Medulla oblongata (tissue), 1 donor: ENCODE measurements around the gene ZKSCAN2.

Experiments
- DNase-seq: peaks from one replicate; pipeline ENCODE4 v3.0.0-alpha.2; 2015; ENCODE audit errors: extremely low spot score

Gene ZKSCAN2

DNA sequence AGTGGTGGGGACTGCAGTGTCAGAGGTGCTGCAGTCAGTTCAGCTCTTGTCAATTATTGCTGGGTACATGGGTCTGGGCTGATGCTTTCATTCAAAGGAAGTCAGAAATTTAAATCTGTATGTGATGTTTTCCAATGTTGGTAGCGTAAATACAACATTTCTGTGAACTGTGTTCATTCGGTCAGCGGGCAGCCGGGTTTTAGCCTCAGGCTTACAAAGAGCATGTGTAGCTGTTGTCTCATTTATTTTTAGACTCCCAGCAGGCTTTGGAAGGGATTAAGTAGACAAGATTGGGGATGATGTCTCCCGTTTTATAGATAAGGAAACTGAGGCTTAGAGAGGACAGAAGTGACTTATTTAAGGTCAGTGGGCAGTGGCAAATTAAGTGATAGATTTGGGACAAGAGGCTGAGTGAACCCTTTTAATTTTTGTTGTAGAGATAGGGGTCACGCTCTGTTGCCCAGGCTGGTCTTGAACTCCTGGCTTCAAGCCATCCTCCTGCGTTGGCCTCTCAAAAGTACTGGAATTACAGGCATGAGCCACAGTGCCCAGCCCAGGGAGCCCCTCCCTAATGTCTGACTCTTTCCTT, 32.8 kb downstream of the ZKSCAN2 start:
- DNase-seq = no peak

DNA sequence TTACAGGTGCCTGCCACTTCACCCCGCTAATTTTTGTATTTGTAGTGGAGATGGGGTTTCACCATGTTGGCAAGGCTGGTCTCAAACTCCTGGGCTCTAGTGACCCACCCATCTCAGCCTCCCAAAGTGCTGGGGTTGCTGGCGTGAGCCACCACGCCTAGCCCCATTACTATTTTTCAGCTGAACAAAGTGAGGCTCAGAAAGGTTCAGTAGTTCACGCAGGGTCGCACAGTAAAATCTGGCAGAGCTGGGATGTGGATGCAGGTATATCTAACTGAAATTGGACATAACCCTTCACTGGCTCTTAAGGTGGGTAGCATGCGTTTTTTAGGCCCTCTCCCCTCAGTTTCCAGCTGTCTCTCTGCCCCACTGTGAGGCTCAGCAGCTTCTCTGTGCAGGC, 33.7 kb downstream of the ZKSCAN2 start:
- DNase-seq = no peak

GRCh38 chr16:25222959-25223358, 34.7 kb downstream of the ZKSCAN2 start:
- DNase-seq = no peak

GRCh38 chr16:25219070-25219737, 38.4 kb downstream of the ZKSCAN2 start:
- no peak for DNase-seq

GRCh38 chr16:25217921-25218320, 39.7 kb downstream of the ZKSCAN2 start:
- no peak for DNase-seq

DNA sequence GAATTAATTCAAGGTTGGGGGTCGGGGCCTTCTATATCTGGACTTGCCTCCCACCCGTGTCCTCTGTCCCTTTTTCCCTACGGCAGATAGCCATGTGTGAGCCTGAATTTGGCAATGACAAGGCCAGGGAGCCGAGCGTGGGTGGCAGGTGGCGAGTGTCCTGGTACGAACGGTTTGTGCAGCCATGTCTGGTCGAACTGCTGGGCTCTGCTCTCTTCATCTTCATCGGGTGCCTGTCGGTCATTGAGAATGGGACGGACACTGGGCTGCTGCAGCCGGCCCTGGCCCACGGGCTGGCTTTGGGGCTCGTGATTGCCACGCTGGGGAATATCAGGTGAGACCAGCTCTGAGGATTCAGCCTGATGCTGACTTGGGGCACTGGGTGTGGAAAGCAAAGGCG, 40.5 kb downstream of the ZKSCAN2 start:
- no peak for DNase-seq

DNA sequence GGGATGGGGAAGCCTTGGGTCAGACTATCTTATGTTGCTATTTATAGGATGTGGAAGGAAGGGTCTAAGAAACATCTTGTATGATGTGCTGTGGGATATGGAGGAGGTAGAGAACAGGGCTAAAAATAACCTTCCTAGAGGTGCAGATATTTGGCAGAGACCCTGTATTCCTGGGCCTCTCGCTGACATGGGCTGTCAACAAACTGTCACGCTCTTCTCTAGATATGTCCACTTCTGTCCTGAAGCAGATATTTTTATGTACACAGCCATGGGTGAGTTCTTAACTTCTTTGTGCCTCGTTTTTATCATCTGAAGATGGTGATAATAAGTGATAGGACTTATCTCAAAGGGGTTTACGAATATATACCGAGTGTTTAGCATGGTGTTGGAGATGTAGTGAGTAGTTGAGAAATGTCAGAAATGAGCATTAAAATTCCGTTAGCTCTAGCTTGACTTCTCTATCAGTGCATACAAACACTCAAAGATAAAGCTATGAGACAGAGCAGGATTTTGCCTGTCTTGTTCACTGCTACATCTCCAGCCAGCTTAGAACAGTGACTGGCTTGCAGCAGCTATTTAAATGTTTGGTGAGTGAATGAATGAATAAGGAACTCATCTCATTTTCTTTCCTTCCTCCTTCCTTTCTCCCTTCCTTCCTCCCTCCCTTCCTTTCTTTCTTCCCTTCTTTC, 43.8 kb downstream of the ZKSCAN2 start:
- no peak for DNase-seq

- no peak for DNase-seq
Observed at GRCh38 chr16:25212636-25213035, 45.0 kb downstream of the ZKSCAN2 start.

GRCh38 chr16:25210758-25211157, 46.9 kb downstream of the ZKSCAN2 start:
- no peak for DNase-seq

DNA sequence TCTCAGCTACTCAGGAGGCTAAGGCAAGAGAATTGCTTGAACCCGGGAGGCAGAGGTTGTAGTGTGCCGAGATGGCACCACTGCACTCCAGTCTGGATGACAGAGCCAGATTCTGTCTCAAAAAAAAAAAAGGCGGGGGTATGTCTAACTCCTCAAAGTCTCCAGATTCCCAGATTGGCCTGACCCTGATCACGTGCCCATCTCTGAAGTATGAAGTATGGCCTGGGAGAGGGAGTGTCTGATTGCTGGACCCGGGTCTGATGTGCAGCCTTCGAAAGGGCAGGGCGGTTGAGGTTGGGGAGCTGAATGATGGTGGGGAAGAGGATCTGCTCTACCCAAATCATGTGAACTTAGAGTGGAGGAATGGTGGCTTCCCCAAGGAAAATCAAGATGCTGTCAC, 58.2 kb downstream of the ZKSCAN2 start:
- no peak for DNase-seq

- no peak for DNase-seq
Observed at GRCh38 chr16:25198021-25198420, 59.6 kb downstream of the ZKSCAN2 start.

DNA sequence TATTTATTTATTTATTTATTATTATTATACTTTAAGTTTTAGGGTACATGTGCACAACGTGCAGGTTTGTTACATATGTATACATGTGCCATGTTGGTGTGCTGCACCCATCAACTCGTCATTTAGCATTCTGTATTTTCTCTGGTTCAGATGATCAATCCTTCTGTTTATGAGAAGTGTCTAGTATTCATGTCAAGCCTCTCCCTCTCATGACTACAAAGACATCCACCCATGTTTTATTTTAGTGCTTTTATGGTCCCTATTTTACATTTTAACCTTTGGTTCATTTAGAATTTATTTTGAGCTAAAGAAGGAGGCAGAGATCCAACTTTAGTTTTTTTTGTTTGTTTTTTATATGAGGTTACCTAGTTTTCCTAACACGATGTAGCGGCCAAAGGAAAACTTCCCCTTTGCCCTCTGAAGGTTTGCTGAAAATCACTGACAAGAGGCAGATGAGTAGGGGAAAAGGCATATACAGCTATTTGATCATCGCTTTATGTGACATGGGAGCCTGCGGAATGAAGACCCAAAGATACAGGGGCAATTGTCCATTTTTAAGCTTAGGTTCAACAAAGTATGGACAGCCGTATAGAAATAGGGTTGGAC, 63.3 kb downstream of the ZKSCAN2 start:
- no peak for DNase-seq

DNA sequence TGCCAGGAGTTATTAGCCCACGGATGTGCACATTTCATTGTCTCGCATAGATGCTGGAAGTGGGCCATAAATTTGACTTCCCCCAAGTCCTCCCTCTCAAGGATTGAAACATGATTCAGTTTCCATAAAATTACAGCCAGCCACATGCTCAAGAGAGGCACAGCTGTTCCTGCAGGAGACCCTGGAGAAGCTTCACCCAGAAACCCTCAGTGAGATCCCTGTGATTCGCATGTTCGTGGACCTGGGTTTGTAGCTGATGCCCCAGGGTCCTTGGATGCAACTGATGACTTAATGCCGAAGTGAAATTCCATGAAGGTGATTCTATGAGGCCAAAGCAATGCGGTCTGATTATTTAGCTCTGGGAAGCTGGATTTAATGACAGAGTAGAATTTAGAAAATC, 65.5 kb downstream of the ZKSCAN2 start:
- no peak for DNase-seq

GRCh38 chr16:25189305-25189704, 68.3 kb downstream of the ZKSCAN2 start:
- no peak for DNase-seq

- no peak for DNase-seq
Observed at GRCh38 chr16:25187491-25187795, 70.2 kb downstream of the ZKSCAN2 start.
